Natural killer cell (primary cell): Measurements from ENCODE around the gene VARS2. TPM values are rescaled to one million over a fixed set of nuclear protein-coding genes. Genes with fewer than 3 reads are reported as not detected.
"Not testable (repeated sequence)": the region's sequence is repeated elsewhere in the genome, so short reads cannot be mapped to it uniquely, and the experiment has no call there.

ENCODE experiments used
- ATAC-seq, 3 donors: fragments of 150-1000 bp in 2 of 3; fragments of 200-7000 bp in 1 of 3; cut with Tn5 transposase; 1 replicate in 1 of 3; 2 replicates in 2 of 3; pipeline ENCODE4 v1.10.0; 2021; ENCODE audit warnings: mild to moderate bottlenecking in 2 of 3, moderate library complexity in 2 of 3
- DNase-seq, 2 donors: peaks; one replicate each; pipeline versions ENCODE4 v3.0.0 to v3.0.0-alpha.2; 2013 to 2021; ENCODE audit warnings: mixed read lengths in 1 of 2
- H3K27ac ChIP-seq: one replicate; pipeline ENCODE4 v1.5.1; 2013; ENCODE audit warnings: mild to moderate bottlenecking, low read length
- H3K27me3 ChIP-seq: one replicate; pipeline ENCODE4 v1.6.1; 2013; ENCODE audit warnings: low read length; ENCODE audit not compliant: control insufficient read depth, insufficient read depth
- H3K36me3 ChIP-seq: one replicate; pipeline ENCODE4 v1.6.1; 2013; ENCODE audit warnings: low read length; ENCODE audit not compliant: control insufficient read depth, insufficient read depth
- H3K4me1 ChIP-seq: one replicate; pipeline ENCODE4 v1.6.1; 2013; ENCODE audit warnings: low read length; ENCODE audit not compliant: control insufficient read depth, insufficient read depth
- H3K4me3 ChIP-seq: one replicate; pipeline ENCODE4 v1.5.1; 2013; ENCODE audit warnings: low read length
- H3K9me3 ChIP-seq: one replicate; pipeline ENCODE4 v1.6.1; 2013; ENCODE audit warnings: low read length; ENCODE audit not compliant: control insufficient read depth, insufficient read depth
- H3K27ac Mint-ChIP-seq, 2 donors: one replicate each; pipeline ENCODE4 v1.8.0; 2022; ENCODE audit warnings: mild to moderate bottlenecking in 2 of 2, mixed read lengths in 2 of 2, moderate library complexity in 1 of 2
- H3K27me3 Mint-ChIP-seq, 2 donors: one replicate each; pipeline ENCODE4 v1.8.0; 2022; ENCODE audit warnings: low read depth in 2 of 2, mixed read lengths in 2 of 2
- H3K36me3 Mint-ChIP-seq: one replicate; pipeline ENCODE4 v1.8.0; 2022; ENCODE audit warnings: mixed read lengths
- H3K4me1 Mint-ChIP-seq, 2 donors: one replicate each; pipeline ENCODE4 v1.8.0; 2022; ENCODE audit warnings: mixed read lengths in 2 of 2
- H3K4me3 Mint-ChIP-seq: one replicate; pipeline ENCODE4 v1.8.0; 2022; ENCODE audit warnings: mild to moderate bottlenecking, moderate library complexity, mixed read lengths
- H3K9me3 Mint-ChIP-seq, 2 donors: one replicate each; pipeline ENCODE4 v1.8.0; 2022; ENCODE audit warnings: mixed read lengths in 2 of 2
- CTCF ChIP-seq: fragments of 200-600 bp; IDR thresholded peaks from one replicate; pipeline ENCODE4 v1.8.0; 2022; ENCODE audit warnings: antibody characterized with exemption
- WGBS: methylation state at CpG from one replicate; pipeline ENCODE4 v1.1.7; 2013; ENCODE audit warnings: missing lambda C conversion rate; ENCODE audit not compliant: insufficient coverage; 5-methylcytosine and 5-hydroxymethylcytosine counted together
- intact Hi-C: fragments of 100-400 bp; cut with micrococcal nuclease; formaldehyde crosslinking; loops from one replicate; pipeline ENCODE4 v1.14.2; 2022
- total RNA-seq, 4 donors: library from RNA; stranded (reverse); fragments of 120-200 nt in 1 of 4; gene quantifications; one replicate each; pipeline versions ENCODE4 v1.2.3 to v1.2.4, GENCODE V29; 2013 to 2022

VARS2 gene
- total RNA-seq, 3 donors from 2014 or later (not counting 1 experiment from before 2014, with no cell fraction given) = 16.9 to 36.7 (median 24.5) TPM

GRCh38 chr6:30897882-30898281 lies 16.2 kb upstream of the VARS2 start:
- Histone ChIP-seq H3K9me3 (no peaks in the 10 kb centered on the region), H3K4me3 (no peak overlapping the region), H3K4me1 (no peaks in the 10 kb centered on the region), H3K27ac (no peak overlapping the region), H3K27me3 (no peaks in the 10 kb centered on the region), H3K36me3 (no peaks in the 10 kb centered on the region)
- H3K36me3 Mint-ChIP-seq = no peaks in the 10 kb centered on the region
- H3K4me1 Mint-ChIP-seq = no peaks in the 10 kb centered on the region
- peaks cover 0 to 17% of the 10 kb centered on the region in 2 donors for H3K27me3 Mint-ChIP-seq
- 96% methylated on average over 16 of the region's 16 CpGs for WGBS
- no peak for DNase-seq
- no peak overlapping the region for H3K4me3 Mint-ChIP-seq
- no peak overlapping the region for H3K27ac Mint-ChIP-seq
- intact Hi-C loops = no loop called here
- no peak for TF ChIP-seq CTCF
- ATAC-seq = no peak
- no peaks in the 10 kb centered on the region for H3K9me3 Mint-ChIP-seq

- intact Hi-C loops = no loop called here
- Mint-ChIP-seq H3K4me3 (no peak overlapping the region), H3K27me3 (peaks cover 0 to 16% of the 10 kb centered on the region in 2 donors), H3K36me3 (no peaks in the 10 kb centered on the region), H3K27ac (no peak overlapping the region), H3K9me3 (no peaks in the 10 kb centered on the region), H3K4me1 (no peaks in the 10 kb centered on the region)
- no peak for TF ChIP-seq CTCF
- 93% methylated on average over 23 of the region's 23 CpGs for WGBS
- Histone ChIP-seq H3K27me3 (no peaks in the 10 kb centered on the region), H3K9me3 (no peaks in the 10 kb centered on the region), H3K36me3 (no peaks in the 10 kb centered on the region), H3K27ac (no peak overlapping the region), H3K4me1 (no peaks in the 10 kb centered on the region), H3K4me3 (no peak overlapping the region)
- ATAC-seq (no peak), DNase-seq (no peak)
Measured at GRCh38 chr6:30898750-30899360, 15.2 kb upstream of the VARS2 start.

GRCh38 chr6:30900863-30901417 lies 13.1 kb upstream of the VARS2 start:
- H3K27me3 ChIP-seq = no peaks in the 10 kb centered on the region
- WGBS = 86% methylated on average over 1 of the region's 1 CpG
- Mint-ChIP-seq H3K9me3 (no peaks in the 10 kb centered on the region), H3K27me3 (peaks cover 0 to 8% of the 10 kb centered on the region in 2 donors), H3K27ac (no peak overlapping the region), H3K4me1 (no peaks in the 10 kb centered on the region), H3K36me3 (no peaks in the 10 kb centered on the region), H3K4me3 (no peak overlapping the region)
- no peak overlapping the region for H3K4me3 ChIP-seq
- no peak for TF ChIP-seq CTCF
- no peaks in the 10 kb centered on the region for H3K36me3 ChIP-seq
- no peaks in the 10 kb centered on the region for H3K4me1 ChIP-seq
- ATAC-seq (no peak), DNase-seq (no peak)
- no peak overlapping the region for H3K27ac ChIP-seq
- H3K9me3 ChIP-seq = no peaks in the 10 kb centered on the region
- intact Hi-C loops = no loop called here

- no peak overlapping the region for H3K4me3 Mint-ChIP-seq
- no peaks in the 10 kb centered on the region for H3K36me3 Mint-ChIP-seq
- Histone ChIP-seq H3K27ac (no peak overlapping the region), H3K4me1 (no peaks in the 10 kb centered on the region), H3K9me3 (no peaks in the 10 kb centered on the region), H3K4me3 (no peak overlapping the region), H3K36me3 (no peaks in the 10 kb centered on the region), H3K27me3 (no peaks in the 10 kb centered on the region)
- no peak for TF ChIP-seq CTCF
- intact Hi-C loops = no loop called here
- DNase-seq = no peak
- H3K4me1 Mint-ChIP-seq = no peaks in the 10 kb centered on the region
- no peaks in the 10 kb centered on the region for H3K9me3 Mint-ChIP-seq
- no peak overlapping the region for H3K27ac Mint-ChIP-seq
- no peak for ATAC-seq
- peaks cover 0 to 7% of the 10 kb centered on the region in 2 donors for H3K27me3 Mint-ChIP-seq
Measured at GRCh38 chr6:30901436-30901835, 12.6 kb upstream of the VARS2 start.

GRCh38 chr6:30902196-30902595 lies 11.8 kb upstream of the VARS2 start:
- intact Hi-C loops, H3K36me3 ChIP-seq, H3K4me1 ChIP-seq, DNase-seq, H3K4me3 Mint-ChIP-seq, H3K9me3 ChIP-seq, H3K27me3 Mint-ChIP-seq, H3K27ac Mint-ChIP-seq, H3K27ac ChIP-seq, H3K36me3 Mint-ChIP-seq, H3K9me3 Mint-ChIP-seq, H3K27me3 ChIP-seq, H3K4me1 Mint-ChIP-seq, H3K4me3 ChIP-seq, ATAC-seq: not testable (repeated sequence)
- 89% methylated on average over 9 of the region's 9 CpGs for WGBS
